Amniotic stem cell (primary cell): ENCODE results near the gene PTEN.
"Not testable (repeated sequence)": the region's sequence is repeated elsewhere in the genome, so short reads cannot be mapped to it uniquely, and the experiment has no call there.

Source experiments
- DNase-seq: peaks from one replicate; lab custom pipeline; 2025; lab: John Stamatoyannopoulos, UW

Gene PTEN

GRCh38 chr10:87845624-87845998 is 17.8 kb upstream of the PTEN start:
- no peak for DNase-seq

GRCh38 chr10:87846023-87846422 is 17.4 kb upstream of the PTEN start:
- no peak for DNase-seq

DNA sequence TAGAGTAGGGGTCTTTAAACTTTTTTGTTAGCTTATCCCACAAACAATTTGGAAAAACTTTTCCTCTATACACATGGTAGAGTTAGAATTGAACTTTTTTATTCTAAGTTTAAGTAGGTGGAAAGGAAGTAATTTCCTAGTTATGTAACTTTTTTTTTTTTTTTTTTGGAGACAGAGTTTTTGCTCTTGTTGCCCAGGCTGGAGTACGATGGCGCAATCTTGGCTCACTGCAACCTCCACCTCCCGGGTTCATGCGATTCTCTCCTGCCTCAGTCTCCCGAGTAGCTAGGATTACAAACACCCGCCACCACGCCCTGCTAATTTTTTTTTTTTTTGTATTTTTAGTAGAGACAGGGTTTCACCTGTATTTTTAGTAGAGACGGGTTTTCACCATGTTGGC is 16.7 kb upstream of the PTEN start:
- DNase-seq, result not testable (repeated sequence)

DNA sequence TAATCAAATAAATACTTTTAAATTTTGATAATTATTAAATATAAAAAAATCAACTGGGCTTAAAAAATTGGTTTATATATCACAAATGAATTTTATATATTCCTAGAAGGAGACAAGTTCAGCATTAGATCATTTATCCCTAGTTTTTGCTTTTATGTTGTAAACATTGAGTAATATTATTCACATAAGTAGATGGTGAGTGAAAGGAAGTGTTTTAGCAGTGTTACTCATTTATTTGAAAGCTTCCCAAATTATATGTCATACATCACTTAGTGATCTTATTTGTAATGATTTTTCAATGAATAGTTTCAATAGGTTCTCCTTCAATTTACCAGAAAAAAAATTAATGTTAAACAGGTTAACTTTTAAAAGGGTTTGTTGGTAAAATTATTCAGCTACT is 15.9 kb upstream of the PTEN start:
- DNase-seq, result no peak

- no peak for DNase-seq
Measured at GRCh38 chr10:87849001-87849400, 14.4 kb upstream of the PTEN start.

DNA sequence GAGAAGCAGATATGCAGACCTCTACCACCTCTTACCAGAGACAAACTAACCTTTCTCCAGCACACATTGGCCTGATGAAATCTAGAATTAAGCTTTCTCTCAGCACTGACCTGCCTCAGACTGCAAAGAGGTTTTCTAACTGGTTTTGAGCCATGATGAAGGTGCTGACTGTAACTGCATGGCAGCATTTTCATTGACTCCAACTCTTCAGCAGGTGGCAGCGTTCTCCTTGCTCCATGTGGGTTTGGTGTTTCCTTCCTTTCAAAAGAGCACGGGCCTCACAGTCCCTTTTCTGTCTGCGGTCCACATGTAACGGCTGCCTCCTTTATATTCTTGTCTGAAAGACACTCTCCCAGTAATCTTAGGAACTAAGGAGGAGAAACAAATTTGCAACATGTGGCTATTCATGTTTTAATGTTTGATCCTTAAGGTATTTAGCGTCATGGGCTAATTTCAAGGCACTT is 12.7 kb upstream of the PTEN start:
- peak; percentile 41 for DNase-seq

- no peak for DNase-seq
Measured at GRCh38 chr10:87852089-87852488, 11.3 kb upstream of the PTEN start.

- DNase-seq, result not testable (repeated sequence)
Measured at GRCh38 chr10:87855247-87855646, 8.2 kb upstream of the PTEN start.

GRCh38 chr10:87855665-87856064 is 7.8 kb upstream of the PTEN start:
- DNase-seq, result not testable (repeated sequence)

- DNase-seq, result peak; percentile 43
Measured at GRCh38 chr10:87860156-87860795, 3.1 kb upstream of the PTEN start.

DNA sequence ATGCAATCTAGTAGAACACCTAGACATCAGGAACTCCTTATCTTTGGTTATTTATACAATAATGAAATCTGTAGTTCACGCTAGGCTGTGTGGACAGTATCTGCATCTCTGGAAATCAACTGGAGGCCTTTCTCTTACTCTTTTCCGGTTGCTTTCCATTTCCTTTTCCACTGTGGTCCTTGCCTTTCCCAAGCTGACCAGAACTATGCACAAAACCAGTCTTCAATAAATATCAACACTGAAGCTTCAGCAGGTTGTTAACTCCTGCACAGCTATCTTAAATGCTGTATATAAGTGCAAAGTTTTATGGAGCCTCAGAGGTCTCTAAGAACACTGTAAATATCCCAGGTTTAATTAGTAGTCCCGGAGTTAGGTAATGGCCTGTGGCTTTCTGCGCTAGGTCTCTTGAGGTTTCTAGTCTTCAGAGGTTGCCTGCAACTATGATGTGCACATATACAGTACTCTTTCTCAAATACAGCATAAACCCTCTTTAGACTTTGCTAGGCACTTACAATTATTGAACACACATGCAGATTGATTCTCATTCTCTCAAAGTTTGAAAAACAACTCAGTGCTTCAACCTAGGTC is 2.5 kb upstream of the PTEN start:
- no peak for DNase-seq

GRCh38 chr10:87861566-87861952 is 1.9 kb upstream of the PTEN start:
- DNase-seq, result no peak

- DNase-seq, result peak; percentile 82
Measured at GRCh38 chr10:87861953-87862678, 1.3 kb upstream of the PTEN start.

- no peak for DNase-seq
Measured at GRCh38 chr10:87862679-87863052, 759 bp upstream of the PTEN start.

- not testable (repeated sequence) for DNase-seq
Measured at GRCh38 chr10:87863951-87864495, 598 bp downstream of the PTEN start.

GRCh38 chr10:87864496-87865059 is 1.2 kb downstream of the PTEN start:
- DNase-seq, result no peak

- DNase-seq, result no peak
Measured at GRCh38 chr10:87865241-87865881, 1.9 kb downstream of the PTEN start.

- no peak for DNase-seq
Measured at GRCh38 chr10:87866412-87866974, 3.1 kb downstream of the PTEN start.

DNA sequence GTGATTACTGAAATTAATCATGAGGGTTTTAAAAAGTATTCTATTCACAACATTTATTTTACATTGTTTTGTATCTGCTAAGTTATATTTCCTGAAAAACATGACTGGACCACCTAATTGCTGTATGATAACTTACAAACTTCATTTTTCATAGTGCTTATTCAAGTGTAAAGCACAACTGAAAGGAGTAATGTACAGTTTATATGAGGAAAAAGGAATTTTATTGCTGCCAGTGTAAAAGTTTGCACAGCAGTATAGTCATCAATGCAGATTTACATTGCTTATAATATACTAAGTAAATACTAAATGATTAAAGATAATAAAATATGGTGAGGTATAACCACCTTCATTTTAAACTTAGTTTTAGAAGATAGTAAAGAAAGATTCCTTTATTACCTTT is 4.0 kb downstream of the PTEN start:
- DNase-seq, result no peak

GRCh38 chr10:87868277-87868676 is 4.9 kb downstream of the PTEN start:
- no peak for DNase-seq

DNA sequence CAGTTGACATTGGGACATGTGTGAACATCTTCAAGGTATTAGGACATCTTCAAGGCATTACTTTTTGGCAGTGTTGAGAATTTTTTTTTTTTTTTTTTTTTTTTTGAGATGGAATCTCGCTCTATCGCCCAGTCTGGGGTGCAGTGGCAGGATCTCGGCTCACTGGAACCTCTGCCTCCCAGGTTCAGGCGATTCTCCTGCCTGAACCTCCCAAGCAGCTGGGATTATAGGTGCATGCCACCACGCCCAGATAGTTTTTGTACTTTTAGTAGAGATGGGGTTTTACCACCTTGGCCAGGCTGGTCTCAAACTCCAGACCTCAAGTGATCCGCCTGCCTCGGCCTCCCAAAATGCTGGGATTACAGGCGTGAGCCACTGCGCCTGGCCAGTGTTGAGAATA is 5.7 kb downstream of the PTEN start:
- DNase-seq, result not testable (repeated sequence)
